HepG2 (cell line): ENCODE results near the gene CNTN5. TPM values are rescaled to one million over a fixed set of nuclear protein-coding genes. Genes with fewer than 3 reads are reported as not detected.

Experiments
- ATAC-seq: fragments of 200-7000 bp; cut with Tn5 transposase; 3 replicates; pipeline ENCODE4 v1.9.1; 2020; ENCODE audit warnings: mild to moderate bottlenecking, moderate library complexity
- BruUV-seq: library from RNA; stranded (reverse); fragments of 400-500 nt; replicated peaks from 2 replicates; lab custom pipeline; 2021; lab: Mats Ljungman, UMichigan
- CTCF ChIA-PET: fragments of 300-600 bp; formaldehyde crosslinking; extraction: SDS; loops from one replicate; lab custom pipeline; 2021; ENCODE audit warnings: low total read pairs, inconsistent platforms, low intra/inter-chr PET ratio; lab: Yijun Ruan, JAX
- POLR2A ChIA-PET: fragments of 350-600 bp; sonication (Branson Sonifier 250); formaldehyde crosslinking; loops from one replicate; lab custom pipeline; 2020; ENCODE audit warnings: antibody characterized with exemption, inconsistent platforms; lab: Yijun Ruan, JAX
- DNase-seq: peaks from one replicate; pipeline ENCODE4 v3.0.0-alpha.2; 2015; ENCODE audit warnings: low spot score
- FAIRE-seq: peaks from 3 replicates; lab custom pipeline; 2011; peaks lifted over from hg19 to GRCh38; lab: Jason Lieb, UNC
- H2AFZ ChIP-seq: one replicate; pipeline ENCODE4 v1.6.1; 2011; ENCODE audit warnings: low read length, inconsistent platforms
- H3K27ac ChIP-seq: fragments of 300-600 bp; 3 replicates; pipeline ENCODE4 v1.8.0; 2011; ENCODE audit warnings: mixed run types, mild to moderate bottlenecking, mixed read lengths, low read length, inconsistent platforms; ENCODE audit not compliant: insufficient read depth; ENCODE audit errors: extremely low read length
- H3K27me3 ChIP-seq, 2 experiments: fragments of 200-600 bp in 1 of 2; 2 replicates in 1 of 2; 3 replicates in 1 of 2; pipeline versions ENCODE4 v1.6.0 to v1.8.0; 2011; ENCODE audit warnings: low read length in 2 of 2, mild to moderate bottlenecking in 2 of 2, moderate library complexity in 2 of 2, inconsistent platforms in 1 of 2; ENCODE audit not compliant: insufficient read depth in 2 of 2, control insufficient read depth in 1 of 2
- H3K36me3 ChIP-seq, 2 experiments: fragments of 200-600 bp in 1 of 2; replicated peaks in 1 of 2; 2 replicates in 1 of 2; 3 replicates in 1 of 2; pipeline versions ENCODE4 v1.5.1 to v1.8.0; 2011; ENCODE audit warnings: low read length in 2 of 2, inconsistent platforms in 1 of 2; ENCODE audit not compliant: insufficient read depth in 2 of 2, control insufficient read depth in 1 of 2
- H3K4me1 ChIP-seq: 2 replicates; pipeline ENCODE4 v1.5.1; 2012; ENCODE audit warnings: low read length, inconsistent platforms; ENCODE audit not compliant: insufficient read depth
- H3K4me2 ChIP-seq: 2 replicates; pipeline ENCODE4 v1.6.0; 2011; ENCODE audit warnings: low read depth, low read length, inconsistent platforms
- H3K4me3 ChIP-seq, 3 experiments: fragments of 200-600 bp in 1 of 3; sonication (generic), shearing (Covaris generic) in 1 of 3; replicated peaks in 1 of 3; 2 replicates each; pipeline ENCODE4 v1.5.1; 2011 to 2016; ENCODE audit warnings: low read length in 3 of 3, inconsistent platforms in 2 of 3, low read depth in 2 of 3, mild to moderate bottlenecking in 2 of 3, control low read depth in 1 of 3, mixed read lengths in 1 of 3; ENCODE audit not compliant: insufficient read depth in 1 of 3
- H3K79me2 ChIP-seq: one replicate; pipeline ENCODE4 v1.6.1; 2011; ENCODE audit warnings: low read length, inconsistent platforms; ENCODE audit not compliant: insufficient read depth
- H3K9ac ChIP-seq: 2 replicates; pipeline ENCODE4 v1.6.0; 2011; ENCODE audit warnings: mild to moderate bottlenecking, low read depth, low read length, inconsistent platforms; ENCODE audit not compliant: insufficient read depth
- H3K9me3 ChIP-seq: 2 replicates; pipeline ENCODE4 v1.5.1; 2012; ENCODE audit warnings: mild to moderate bottlenecking, low read length
- H4K20me1 ChIP-seq: 2 replicates; pipeline ENCODE4 v1.6.0; 2011; ENCODE audit warnings: inconsistent platforms, mild to moderate bottlenecking, low read length, moderate library complexity; ENCODE audit not compliant: insufficient read depth
- FLYWCH1 ChIP-seq: sonication (generic); formaldehyde crosslinking; IDR thresholded peaks from 2 replicates; pipeline ENCODE4 v1.8.1; 2023; ENCODE audit warnings: mild to moderate bottlenecking, missing genetic modification reagents
- IKZF1 ChIP-seq: fragments of 450-650 bp; IDR thresholded peaks from 2 replicates; pipeline ENCODE4 v1.7.1; 2016
- MZF1 ChIP-seq: sonication (generic); formaldehyde crosslinking; IDR thresholded peaks from 2 replicates; pipeline ENCODE4 v1.8.1; 2023; ENCODE audit warnings: mild to moderate bottlenecking, missing genetic modification reagents, borderline replicate concordance
- RBM39 ChIP-seq: fragments of 200-400 bp; formaldehyde crosslinking; IDR thresholded peaks from one replicate; pipeline ENCODE4 v1.6.1; 2018; ENCODE audit warnings: antibody characterized with exemption, mild to moderate bottlenecking, low read depth, low read length; ENCODE audit not compliant: poor library complexity, severe bottlenecking
- ZBTB40 ChIP-seq, 2 experiments: fragments of 450-650 bp in 1 of 2; sonication (generic) in 1 of 2; formaldehyde crosslinking in 1 of 2; IDR thresholded peaks; 2 replicates each; pipeline versions ENCODE4 v1.6.1 to v1.8.0; 2016 to 2022; ENCODE audit warnings: antibody characterized with exemption in 1 of 2, mild to moderate bottlenecking in 1 of 2, missing genetic modification reagents in 1 of 2
- ZGPAT ChIP-seq: IDR thresholded peaks from 2 replicates; pipeline ENCODE4 v1.6.1; 2016; ENCODE audit warnings: mild to moderate bottlenecking
- ZNF124 ChIP-seq: sonication (generic); formaldehyde crosslinking; IDR thresholded peaks from 2 replicates; pipeline ENCODE4 v1.4.0; 2020; ENCODE audit warnings: missing genetic modification reagents
- ZNF264 ChIP-seq: sonication (generic); formaldehyde crosslinking; IDR thresholded peaks from 2 replicates; pipeline ENCODE4 v1.4.0; 2020; ENCODE audit warnings: missing genetic modification reagents
- ZNF563 ChIP-seq: sonication (generic); formaldehyde crosslinking; IDR thresholded peaks from 2 replicates; pipeline ENCODE4 v1.8.0; 2022; ENCODE audit warnings: mild to moderate bottlenecking, moderate library complexity, missing genetic modification reagents
- in situ Hi-C: cut with HindIII; loops from 2 replicates; pipeline ENCODE4 v1.10.0; 2017; ENCODE audit warnings: low pct_unique_long_range_greater_than_20kb; ENCODE audit not compliant: extremely low pct_ligation_motif_present
- intact Hi-C: fragments of 100-400 bp; cut with micrococcal nuclease; formaldehyde crosslinking; loops from one replicate; pipeline ENCODE4 v1.10.0; 2022; ENCODE audit not compliant: unreplicated experiment
- polyA plus RNA-seq, 8 experiments: library from polyadenylated mRNA; depleted of rRNA in 3 of 8; stranded (reverse) in 7 of 8; unstranded in 1 of 8; fragments of >200 nt; fragmentation: Illumina TruSeq in 4 of 8; extraction: Trizol in 4 of 8; gene quantifications; 2 replicates each; pipeline versions ENCODE4 v1.2.1 to v1.2.3, GENCODE V29; 2011 to 2016; ENCODE audit warnings: low read depth in 4 of 8, missing spikeins in 1 of 8, mixed read lengths in 1 of 8; ENCODE audit not compliant: insufficient read depth in 1 of 8
- total RNA-seq, 5 experiments: library from RNA; depleted of rRNA; stranded (reverse); fragments of >200 nt; fragmentation: Illumina TruSeq; extraction: Trizol; gene quantifications; 2 replicates each; pipeline ENCODE4 v1.2.3, GENCODE V29; 2016; ENCODE audit warnings: low read depth in 1 of 5
- TF ChIP-seq, protein P1 (sequence below): IDR thresholded peaks from 2 replicates; pipeline ENCODE4 v1.6.1; 2016; ENCODE audit warnings: missing compliant biosample characterization, missing genetic modification reagents, borderline replicate concordance
- TF ChIP-seq, protein P2 (sequence below): sonication (generic); formaldehyde crosslinking; IDR thresholded peaks from 2 replicates; pipeline ENCODE4 v1.5.0; 2020; ENCODE audit warnings: missing genetic modification reagents

Gene CNTN5
- total and polyA plus RNA-seq, 2 of the 13 experiments (the other 11 are each of a cell fraction or from before 2014, with no cell fraction given) = not detected

- no peak for TF ChIP-seq ZGPAT
Measured at GRCh38 chr11:100068116-100068515, 1047.4 kb downstream of the CNTN5 start (continued).

- BruUV-seq = no TSS peak
- Histone ChIP-seq H2AFZ (no peak overlapping the region), H3K4me1 (no peaks in the 10 kb centered on the region), H4K20me1 (no peaks in the 10 kb centered on the region), H3K79me2 (no peaks in the 10 kb centered on the region), H3K9ac (no peak overlapping the region), H3K4me2 (no peak overlapping the region), H3K36me3 (no peaks in the 10 kb centered on the region), H3K9me3 (no peaks in the 10 kb centered on the region), H3K4me3 (no peak overlapping the region), H3K27ac (no peak overlapping the region), H3K27me3 (no peaks in the 10 kb centered on the region)
- ATAC-seq (no peak), FAIRE-seq (no peak), DNase-seq (no peak)
- POLR2A ChIA-PET = no interaction called here
- in situ Hi-C loops (no loop called here), intact Hi-C loops (no loop called here)
- CTCF ChIA-PET = no interaction called here
- no peak for TF ChIP-seq RBM39
- TF ChIP-seq, protein P1, sequence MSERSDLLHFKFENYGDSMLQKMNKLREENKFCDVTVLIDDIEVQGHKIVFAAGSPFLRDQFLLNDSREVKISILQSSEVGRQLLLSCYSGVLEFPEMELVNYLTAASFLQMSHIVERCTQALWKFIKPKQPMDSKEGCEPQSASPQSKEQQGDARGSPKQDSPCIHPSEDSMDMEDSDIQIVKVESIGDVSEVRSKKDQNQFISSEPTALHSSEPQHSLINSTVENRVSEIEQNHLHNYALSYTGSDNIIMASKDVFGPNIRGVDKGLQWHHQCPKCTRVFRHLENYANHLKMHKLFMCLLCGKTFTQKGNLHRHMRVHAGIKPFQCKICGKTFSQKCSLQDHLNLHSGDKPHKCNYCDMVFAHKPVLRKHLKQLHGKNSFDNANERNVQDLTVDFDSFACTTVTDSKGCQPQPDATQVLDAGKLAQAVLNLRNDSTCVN (CRISPR knock-in tag) = no peak
- no peak for TF ChIP-seq MZF1 (CRISPR knock-in tag)
- TF ChIP-seq, protein P2, sequence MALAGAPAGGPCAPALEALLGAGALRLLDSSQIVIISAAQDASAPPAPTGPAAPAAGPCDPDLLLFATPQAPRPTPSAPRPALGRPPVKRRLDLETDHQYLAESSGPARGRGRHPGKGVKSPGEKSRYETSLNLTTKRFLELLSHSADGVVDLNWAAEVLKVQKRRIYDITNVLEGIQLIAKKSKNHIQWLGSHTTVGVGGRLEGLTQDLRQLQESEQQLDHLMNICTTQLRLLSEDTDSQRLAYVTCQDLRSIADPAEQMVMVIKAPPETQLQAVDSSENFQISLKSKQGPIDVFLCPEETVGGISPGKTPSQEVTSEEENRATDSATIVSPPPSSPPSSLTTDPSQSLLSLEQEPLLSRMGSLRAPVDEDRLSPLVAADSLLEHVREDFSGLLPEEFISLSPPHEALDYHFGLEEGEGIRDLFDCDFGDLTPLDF (CRISPR knock-in tag) = no peak
- TF ChIP-seq ZNF124 (CRISPR knock-in tag) = no peak
- TF ChIP-seq FLYWCH1 (CRISPR knock-in tag) = no peak
- TF ChIP-seq IKZF1 = no peak
- no peak for TF ChIP-seq ZNF563 (CRISPR knock-in tag)
- no peak for TF ChIP-seq ZNF264
- no peak for TF ChIP-seq ZBTB40 (IDR thresholded peaks at IDR 0.05)
- TF ChIP-seq ZBTB40 (CRISPR knock-in tag; IDR thresholded peaks at IDR 0.05) = no peak
Measured at GRCh38 chr11:100072131-100072530, 1051.4 kb downstream of the CNTN5 start.
